NCI-H1092 treated with DMSO at 0.1 percent for 48 hours (cell line): ENCODE results near the gene SH2D4B.

Experiments used
- DNase-seq: peaks from one replicate; lab custom pipeline; 2025; lab: John Stamatoyannopoulos, UW

SH2D4B gene

GRCh38 chr10:80633383-80633860, 95.7 kb downstream of the SH2D4B start:
- DNase-seq, result no peak

GRCh38 chr10:80633910-80634309, 96.2 kb downstream of the SH2D4B start:
- no peak for DNase-seq

- DNase-seq, result no peak
Observed at GRCh38 chr10:80642661-80643060, 105.0 kb downstream of the SH2D4B start.

- DNase-seq, result no peak
Observed at GRCh38 chr10:80646366-80646765, 108.7 kb downstream of the SH2D4B start.

- no peak for DNase-seq
Observed at GRCh38 chr10:80647173-80647833, 109.6 kb downstream of the SH2D4B start.

- DNase-seq, result no peak
Observed at GRCh38 chr10:80648106-80648505, 110.4 kb downstream of the SH2D4B start.

GRCh38 chr10:80649183-80649582, 111.5 kb downstream of the SH2D4B start:
- DNase-seq, result no peak

- DNase-seq, result no peak
Observed at GRCh38 chr10:80655898-80656297, 118.2 kb downstream of the SH2D4B start.

GRCh38 chr10:80658068-80658467, 120.4 kb downstream of the SH2D4B start:
- no peak for DNase-seq

GRCh38 chr10:80659289-80659688, 121.6 kb downstream of the SH2D4B start:
- no peak for DNase-seq

GRCh38 chr10:80660266-80660665, 122.6 kb downstream of the SH2D4B start:
- no peak for DNase-seq

GRCh38 chr10:80660736-80661135, 123.0 kb downstream of the SH2D4B start:
- no peak for DNase-seq

- DNase-seq, result no peak
Observed at GRCh38 chr10:80661526-80661925, 123.8 kb downstream of the SH2D4B start.

GRCh38 chr10:80662429-80663261, 124.9 kb downstream of the SH2D4B start:
- DNase-seq, result peak; percentile 57

- DNase-seq, result peak; percentile 22
Observed at GRCh38 chr10:80664071-80664680, 126.5 kb downstream of the SH2D4B start.

GRCh38 chr10:80669485-80669884, 131.8 kb downstream of the SH2D4B start:
- no peak for DNase-seq

GRCh38 chr10:80670774-80671173, 133.1 kb downstream of the SH2D4B start:
- no peak for DNase-seq

GRCh38 chr10:80671847-80672246, 134.1 kb downstream of the SH2D4B start:
- DNase-seq, result no peak

- no peak for DNase-seq
Observed at GRCh38 chr10:80672613-80673012, 134.9 kb downstream of the SH2D4B start.

- no peak for DNase-seq
Observed at GRCh38 chr10:80674809-80675208, 137.1 kb downstream of the SH2D4B start.

- no peak for DNase-seq
Observed at GRCh38 chr10:80681142-80681541, 143.4 kb downstream of the SH2D4B start.

- no peak for DNase-seq
Observed at GRCh38 chr10:80684259-80684658, 146.6 kb downstream of the SH2D4B start.

- no peak for DNase-seq
Observed at GRCh38 chr10:80685355-80685754, 147.7 kb downstream of the SH2D4B start.
